Measurements from ENCODE around the gene NDUFB6.
"Not testable (repeated sequence)": the region's sequence is repeated elsewhere in the genome, so short reads cannot be mapped to it uniquely, and the experiment has no call there.

DNA sequence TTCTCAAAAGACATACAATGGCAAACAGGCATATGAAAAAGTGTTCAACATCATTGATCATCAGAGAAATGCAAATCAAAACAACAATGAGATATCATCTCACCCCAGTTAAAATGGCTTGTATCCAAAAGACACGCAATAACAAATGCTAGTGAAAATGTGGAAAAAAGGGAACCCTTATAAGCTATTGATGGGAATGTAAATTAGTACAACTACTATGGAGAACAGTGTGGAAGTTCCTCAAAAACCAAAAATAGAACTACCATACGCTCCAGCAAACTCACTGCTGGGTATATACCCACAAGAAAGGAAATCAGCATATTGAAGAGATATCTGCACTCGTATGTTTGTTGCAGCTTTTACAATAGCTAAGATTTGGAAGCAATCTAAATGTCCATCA is 26.1 kb upstream of the NDUFB6 start:
- TF ChIP-seq, protein P1, sequence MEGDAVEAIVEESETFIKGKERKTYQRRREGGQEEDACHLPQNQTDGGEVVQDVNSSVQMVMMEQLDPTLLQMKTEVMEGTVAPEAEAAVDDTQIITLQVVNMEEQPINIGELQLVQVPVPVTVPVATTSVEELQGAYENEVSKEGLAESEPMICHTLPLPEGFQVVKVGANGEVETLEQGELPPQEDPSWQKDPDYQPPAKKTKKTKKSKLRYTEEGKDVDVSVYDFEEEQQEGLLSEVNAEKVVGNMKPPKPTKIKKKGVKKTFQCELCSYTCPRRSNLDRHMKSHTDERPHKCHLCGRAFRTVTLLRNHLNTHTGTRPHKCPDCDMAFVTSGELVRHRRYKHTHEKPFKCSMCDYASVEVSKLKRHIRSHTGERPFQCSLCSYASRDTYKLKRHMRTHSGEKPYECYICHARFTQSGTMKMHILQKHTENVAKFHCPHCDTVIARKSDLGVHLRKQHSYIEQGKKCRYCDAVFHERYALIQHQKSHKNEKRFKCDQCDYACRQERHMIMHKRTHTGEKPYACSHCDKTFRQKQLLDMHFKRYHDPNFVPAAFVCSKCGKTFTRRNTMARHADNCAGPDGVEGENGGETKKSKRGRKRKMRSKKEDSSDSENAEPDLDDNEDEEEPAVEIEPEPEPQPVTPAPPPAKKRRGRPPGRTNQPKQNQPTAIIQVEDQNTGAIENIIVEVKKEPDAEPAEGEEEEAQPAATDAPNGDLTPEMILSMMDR (IDR thresholded peaks at IDR 0.05), result not testable (repeated sequence)
- not testable (repeated sequence) for TF ChIP-seq POLR2AphosphoS5 (IDR thresholded peaks at IDR 0.05); POLR2A (IDR thresholded peaks at IDR 0.05; ENCODE audit: low read depth)

Measured in esophagus muscularis mucosa (tissue), 3 donors.